ENCODE measurements around the gene TICAM1.

GRCh38 chr19:4851551-4852290 is 20.2 kb upstream of the TICAM1 start:
- TF ChIP-seq EZH2 (IDR thresholded peaks at IDR 0.05; ENCODE audit: borderline replicate concordance) (no peak), CTCF (IDR thresholded peaks at IDR 0.05; ENCODE audit: poor library complexity) (peak; percentile 69), EZH2phosphoT487 (IDR thresholded peaks at IDR 0.05; ENCODE audit: low read depth, severe bottlenecking, unreplicated experiment) (no peak)

All from hepatocyte (in vitro differentiated cells).